ENCODE data around the gene BOC.

Gene BOC

GRCh38 chr3:113286524-113286923 lies 75.2 kb downstream of the BOC start:
- DNase-seq (ENCODE audit: low spot score) = no peak
- FAIRE-seq = no peak

- peak; percentile 57 for DNase-seq (ENCODE audit: low spot score)
- peak; percentile 76 for FAIRE-seq
Observed at GRCh38 chr3:113287111-113287802, 75.9 kb downstream of the BOC start.

- DNase-seq (ENCODE audit: low spot score) (peak; percentile 64), FAIRE-seq (peak; percentile 35)
Observed at GRCh38 chr3:113287803-113288648, 76.7 kb downstream of the BOC start.

- DNase-seq (ENCODE audit: low spot score) (no peak), FAIRE-seq (no peak)
Observed at GRCh38 chr3:113288881-113289280, 77.5 kb downstream of the BOC start.

- DNase-seq (ENCODE audit: low spot score) (no peak), FAIRE-seq (no peak)
Observed at GRCh38 chr3:113291572-113291971, 80.2 kb downstream of the BOC start.

GRCh38 chr3:113292933-113293332 lies 81.6 kb downstream of the BOC start:
- no peak for FAIRE-seq
- DNase-seq (ENCODE audit: low spot score) = no peak

- DNase-seq (ENCODE audit: low spot score) (no peak), FAIRE-seq (no peak)
Observed at GRCh38 chr3:113293348-113293747, 82.0 kb downstream of the BOC start.

- no peak for DNase-seq (ENCODE audit: low spot score)
- no peak for FAIRE-seq
Observed at GRCh38 chr3:113295463-113295862, 84.1 kb downstream of the BOC start.

- DNase-seq (ENCODE audit: low spot score) = no peak
Observed at GRCh38 chr3:113297287-113297686, 85.9 kb downstream of the BOC start.

GRCh38 chr3:113297841-113298240 lies 86.5 kb downstream of the BOC start:
- FAIRE-seq (no peak), DNase-seq (ENCODE audit: low spot score) (no peak)

More at GRCh38 chr3:113297287-113297686, 85.9 kb downstream of the BOC start:
- FAIRE-seq = no peak

- no peak for DNase-seq (ENCODE audit: low spot score)
- FAIRE-seq = no peak
Observed at GRCh38 chr3:113300596-113300995, 89.2 kb downstream of the BOC start.

GRCh38 chr3:113304102-113304501 lies 92.7 kb downstream of the BOC start:
- DNase-seq (ENCODE audit: low spot score) (no peak), FAIRE-seq (no peak)

- DNase-seq (ENCODE audit: low spot score) (no peak), FAIRE-seq (peak; percentile 23)
Observed at GRCh38 chr3:113304856-113305540, 93.6 kb downstream of the BOC start.

GRCh38 chr3:113310960-113311359 lies 99.6 kb downstream of the BOC start:
- no peak for FAIRE-seq
- DNase-seq (ENCODE audit: low spot score) = no peak

- DNase-seq (ENCODE audit: low spot score) (no peak), FAIRE-seq (no peak)
Observed at GRCh38 chr3:113312416-113312815, 101.1 kb downstream of the BOC start.

- no peak for FAIRE-seq
- DNase-seq (ENCODE audit: low spot score) = no peak
Observed at GRCh38 chr3:113314923-113315322, 103.6 kb downstream of the BOC start.

GRCh38 chr3:113329757-113330156 lies 118.4 kb downstream of the BOC start:
- FAIRE-seq = no peak
- no peak for DNase-seq (ENCODE audit: low spot score)

GRCh38 chr3:113330742-113331141 lies 119.4 kb downstream of the BOC start:
- FAIRE-seq (no peak), DNase-seq (ENCODE audit: low spot score) (no peak)

- DNase-seq (ENCODE audit: low spot score) (no peak), FAIRE-seq (no peak)
Observed at GRCh38 chr3:113331187-113331586, 119.8 kb downstream of the BOC start.
